M059J (cell line): ENCODE measurements around the gene CYP3A4. TPM values are rescaled to one million over a fixed set of nuclear protein-coding genes. Genes with fewer than 3 reads are reported as not detected.
"Not testable (repeated sequence)": the region's sequence is repeated elsewhere in the genome, so short reads cannot be mapped to it uniquely, and the experiment has no call there.

ENCODE experiments used
- DNase-seq: peaks from one replicate; pipeline ENCODE4 v3.0.0-alpha.2; 2012; ENCODE audit warnings: low read depth
- total RNA-seq: library from RNA; depleted of rRNA; stranded (reverse); fragments of >200 nt; shearing (Covaris generic); gene quantifications from 2 replicates; pipeline ENCODE4 v1.2.3, GENCODE V29; 2014; rRNA removed

The CYP3A4 gene
- total RNA-seq, 1 experiment from 2014 or later = 0.05 TPM

DNA sequence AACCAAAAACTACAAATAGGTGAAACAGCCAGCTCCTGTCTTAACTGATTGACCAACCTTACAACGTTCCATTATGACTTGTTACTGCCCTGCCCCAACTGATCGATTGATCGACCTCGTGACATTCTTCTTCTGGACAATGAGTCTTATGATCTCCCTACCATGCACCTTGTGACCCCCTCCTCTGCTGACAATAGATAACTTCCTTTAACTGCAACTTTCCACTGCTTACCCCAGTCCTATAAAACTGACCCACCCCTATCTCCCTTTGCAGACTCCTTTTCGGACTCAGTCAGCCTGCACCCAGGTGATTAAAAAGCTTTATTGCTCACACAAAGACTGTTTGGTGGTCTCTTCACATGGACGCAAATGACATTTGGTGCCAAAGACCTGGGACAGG is 60.8 kb downstream of the CYP3A4 start:
- not testable (repeated sequence) for DNase-seq

DNA sequence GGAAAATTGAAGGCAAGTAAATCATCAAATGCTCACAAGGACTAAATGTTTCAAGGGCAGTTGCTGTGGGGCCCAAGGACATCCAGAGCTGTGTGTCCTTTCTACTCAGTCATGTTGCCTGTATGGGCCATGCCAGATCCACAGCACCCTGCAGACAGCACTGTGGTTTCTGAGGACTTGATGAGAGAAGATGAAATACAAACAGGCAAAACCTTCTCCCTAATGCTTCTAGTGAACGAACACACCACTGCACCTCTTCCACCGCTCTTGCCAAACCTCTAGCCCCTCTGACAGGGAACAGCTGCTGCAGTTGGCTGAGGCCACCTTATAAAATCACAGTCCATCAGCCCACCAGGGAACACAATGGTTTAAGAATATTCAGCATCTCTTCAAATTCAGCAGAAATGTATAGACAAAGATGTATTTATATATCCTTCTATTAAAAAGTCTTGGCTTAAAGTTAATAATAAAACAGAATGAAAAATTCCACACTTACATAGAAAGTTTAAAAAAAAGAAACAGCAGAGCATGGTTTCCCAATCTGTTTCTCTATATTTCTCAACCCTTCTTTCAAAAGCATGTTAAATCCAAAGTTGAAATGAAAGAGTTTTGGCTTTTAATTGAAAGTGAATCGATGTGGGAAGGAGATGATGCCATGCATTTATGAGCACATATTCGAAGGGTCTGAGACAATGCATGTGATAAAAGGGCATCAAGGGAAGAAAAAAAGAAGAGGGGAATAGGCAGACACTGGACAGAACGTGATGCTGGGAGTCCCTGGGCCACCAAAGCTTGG is 63.0 kb downstream of the CYP3A4 start:
- DNase-seq = no peak

DNA sequence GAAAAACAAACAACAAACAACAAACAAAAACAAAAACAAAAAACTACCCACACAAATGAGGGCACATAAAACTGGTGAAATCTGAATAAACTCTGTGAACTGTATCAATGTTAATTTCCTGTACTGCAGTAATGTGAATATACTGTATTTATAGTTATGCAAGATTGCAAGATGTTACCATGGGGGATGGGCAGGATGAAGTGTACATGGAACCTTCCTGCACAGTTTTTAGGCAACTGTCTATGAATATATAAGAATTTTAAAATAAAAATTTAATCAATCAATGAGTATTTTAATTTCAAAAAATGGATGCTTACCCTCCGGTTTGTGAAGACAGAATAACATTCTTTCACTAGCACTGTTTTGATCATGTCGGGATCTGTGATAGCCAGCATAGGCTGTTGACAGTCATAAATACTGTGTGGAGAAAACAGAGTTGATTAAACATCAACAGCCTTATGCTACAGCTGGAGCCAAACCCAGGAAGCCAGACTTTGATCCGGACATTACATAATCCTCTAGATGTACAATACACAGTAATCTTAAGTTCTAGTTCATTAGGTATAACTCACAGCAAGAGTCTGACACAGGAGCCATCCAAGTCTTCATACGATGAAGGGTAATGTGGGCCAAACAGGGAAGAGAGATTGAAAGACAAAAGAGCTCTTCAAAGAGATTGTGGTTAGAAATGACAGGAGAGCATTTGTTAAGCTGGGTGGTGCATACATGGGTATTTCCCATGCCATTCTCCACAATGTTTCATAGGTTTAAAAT is 63.8 kb downstream of the CYP3A4 start:
- DNase-seq = no peak

DNA sequence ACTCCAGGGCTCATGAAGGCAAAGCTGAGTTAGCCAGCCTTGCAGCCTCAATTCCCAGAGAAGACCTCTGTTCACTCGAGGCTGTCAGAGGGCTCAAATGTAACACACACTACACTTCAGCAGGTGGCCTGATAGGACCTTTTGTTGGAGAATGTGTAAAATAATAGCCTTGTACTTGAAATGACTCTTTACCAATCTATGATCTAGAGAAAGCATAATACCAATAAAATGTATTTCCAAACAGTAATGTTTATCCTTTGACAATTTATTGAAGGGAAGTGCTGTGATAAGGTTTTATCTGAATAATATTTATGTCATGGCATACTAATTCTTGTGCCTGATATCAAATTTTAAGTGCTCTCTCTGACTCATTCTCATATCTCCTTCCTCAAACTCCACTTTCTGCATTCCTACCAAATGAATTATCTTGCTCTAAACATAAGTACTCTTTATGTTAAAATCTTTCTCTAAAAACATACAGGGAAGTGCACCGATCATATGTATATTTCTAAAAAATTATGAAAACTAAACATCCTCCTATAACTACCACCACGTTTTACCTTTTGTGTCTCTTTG is 69.9 kb downstream of the CYP3A4 start:
- no peak for DNase-seq

DNA sequence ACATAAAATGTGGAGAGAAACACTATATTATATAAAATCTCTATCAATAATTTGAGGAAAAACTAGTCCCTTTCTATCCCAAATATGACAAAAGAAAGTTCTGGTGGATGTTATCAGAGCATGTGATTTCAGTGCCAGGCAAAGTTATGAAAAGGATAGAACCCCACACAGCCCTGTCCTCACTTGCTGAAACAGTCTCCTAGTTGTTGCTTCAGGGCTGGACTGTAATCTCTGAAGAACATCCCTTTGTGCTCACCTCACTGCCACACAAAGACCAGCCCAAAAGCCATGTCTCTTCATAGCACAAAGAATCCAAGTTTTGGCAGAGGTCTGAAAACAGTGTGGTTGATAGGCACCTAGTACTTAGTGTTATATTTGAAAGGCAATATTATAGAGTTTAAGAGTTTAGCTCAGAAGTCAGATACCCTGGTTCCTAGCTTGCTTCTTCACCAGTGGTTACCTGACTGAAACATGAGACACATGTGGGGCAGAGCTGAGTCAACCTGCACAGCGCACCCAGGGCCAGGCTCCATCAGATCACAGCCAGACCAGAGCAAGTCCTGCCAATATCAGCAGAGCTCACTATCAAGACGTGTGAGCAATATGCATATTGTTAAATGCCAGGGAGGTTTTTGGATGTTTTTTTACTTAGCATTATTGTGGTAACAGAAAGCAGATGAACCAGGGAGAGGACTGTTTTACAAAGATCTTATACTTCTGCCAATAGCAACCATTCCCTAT is 74.0 kb downstream of the CYP3A4 start:
- DNase-seq = no peak

DNA sequence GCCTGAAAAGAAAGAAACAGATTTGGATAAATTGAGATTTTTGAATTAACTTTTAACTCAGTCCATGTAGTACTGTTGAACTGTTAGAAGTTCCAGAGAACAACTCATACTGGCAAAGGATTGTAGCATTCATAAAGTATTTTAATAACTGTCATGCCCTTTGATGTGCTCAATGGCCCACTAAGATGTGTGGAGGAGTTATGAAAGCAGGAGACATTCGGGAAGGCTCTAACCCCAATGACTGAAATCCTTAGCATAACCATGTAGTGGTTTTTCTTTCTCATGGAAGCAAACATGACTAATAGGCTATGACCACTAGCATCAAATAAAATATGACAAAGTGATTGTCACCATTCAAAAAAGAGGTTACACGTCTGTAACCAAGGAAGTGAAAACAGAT is 74.7 kb downstream of the CYP3A4 start:
- DNase-seq = no peak

DNA sequence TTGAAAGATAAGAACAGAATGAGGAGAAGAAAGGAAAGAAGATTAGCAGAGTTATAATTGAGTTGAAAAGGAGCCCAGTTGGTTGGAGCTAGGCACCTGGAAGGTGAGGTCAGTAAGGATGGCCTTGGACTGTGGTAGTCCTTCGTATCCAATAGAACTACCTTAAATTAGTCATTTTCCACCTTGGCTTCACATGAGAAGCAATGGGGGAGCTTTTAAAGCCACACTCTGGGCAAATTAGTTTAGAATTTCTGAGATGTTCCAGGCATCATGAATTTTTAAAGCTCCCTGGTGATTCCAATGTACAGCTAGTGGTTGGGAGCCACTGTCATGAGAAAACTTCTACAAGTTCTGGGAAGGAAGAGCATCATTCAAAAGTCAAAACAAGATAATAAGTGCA is 76.9 kb downstream of the CYP3A4 start:
- no peak for DNase-seq

Other genes with a start within 250 kb of the CYP3A4 start
- gene FAM200A, start 232.1 kb downstream of the CYP3A4 start, total RNA-seq = 8.6 and 13.3 TPM in 2 replicates
- 54.1 and 55.2 TPM in 2 replicates for gene ZNF655, start 225.5 kb downstream of the CYP3A4 start, total RNA-seq
- gene TMEM225B, start 185.9 kb downstream of the CYP3A4 start, total RNA-seq = 0.20 and 0.62 TPM in 2 replicates
- 5.7 and 12.3 TPM in 2 replicates for gene ZSCAN25, start 167.2 kb downstream of the CYP3A4 start, total RNA-seq
- gene CYP3A5, start 104.2 kb downstream of the CYP3A4 start, total RNA-seq = 0.05 and 0.15 TPM in 2 replicates
- not detected in 2 replicates for gene CYP3A7, start 49.0 kb downstream of the CYP3A4 start, total RNA-seq
- gene CYP3A43, start 43.8 kb upstream of the CYP3A4 start, total RNA-seq = not detected in 2 replicates
- gene OR2AE1, start 92.8 kb upstream of the CYP3A4 start, total RNA-seq = not detected in 2 replicates
- 10.3 and 17.8 TPM in 2 replicates for gene TRIM4, start 135.3 kb upstream of the CYP3A4 start, total RNA-seq
- not detected in 2 replicates for gene GJC3, start 145.4 kb upstream of the CYP3A4 start, total RNA-seq
- gene AZGP1, start 191.8 kb upstream of the CYP3A4 start, total RNA-seq = 0.62 TPM in 1 of 2 replicates, not detected in the other
- gene ZKSCAN1, start 231.4 kb upstream of the CYP3A4 start, total RNA-seq = 9.4 and 15.9 TPM in 2 replicates